Psoas muscle (tissue), 8 donors: ENCODE results near the gene RASSF6. TPM values are rescaled to one million over a fixed set of nuclear protein-coding genes. Genes with fewer than 3 reads are reported as not detected.

Experiments used
- ATAC-seq, 4 donors: fragments of 200-7000 bp; cut with Tn5 transposase; one replicate each; pipeline ENCODE4 v1.9.1; 2020; ENCODE audit warnings: moderate library complexity in 3 of 4, mild to moderate bottlenecking in 2 of 4
- DNase-seq, 2 donors: peaks; one replicate each; pipeline ENCODE4 v3.0.0-alpha.2; 2020
- H3K27ac ChIP-seq: fragments of 200-600 bp; one replicate; pipeline ENCODE4 v1.8.0; 2022
- H3K27me3 ChIP-seq, 3 donors: fragments of 200-600 bp in 1 of 3; one replicate each; pipeline versions ENCODE4 v1.6.1 to v1.8.0; 2013 to 2022; ENCODE audit warnings: low read length in 2 of 3, mild to moderate bottlenecking in 2 of 3, moderate library complexity in 1 of 3; ENCODE audit not compliant: insufficient read depth in 3 of 3
- H3K36me3 ChIP-seq, 2 donors: fragments of 200-600 bp in 1 of 2; one replicate each; pipeline versions ENCODE4 v1.6.1 to v1.8.0; 2013 to 2022; ENCODE audit warnings: low read depth in 1 of 2, mild to moderate bottlenecking in 1 of 2, moderate library complexity in 1 of 2; ENCODE audit not compliant: insufficient read depth in 1 of 2
- H3K4me1 ChIP-seq: fragments of 200-600 bp; one replicate; pipeline ENCODE4 v1.8.0; 2022
- H3K4me3 ChIP-seq: fragments of 200-600 bp; one replicate; pipeline ENCODE4 v1.8.0; 2022; ENCODE audit warnings: mild to moderate bottlenecking
- H3K9me3 ChIP-seq: fragments of 200-600 bp; one replicate; pipeline ENCODE4 v1.8.0; 2022
- WGBS, 3 donors: extraction: QIAGEN DNeasy Blood & Tissue Kit; methylation state at CpG; one replicate each; pipeline versions ENCODE4 v1.1.6 to v1.1.7; 2013; 5-methylcytosine and 5-hydroxymethylcytosine counted together
- intact Hi-C, 2 donors: fragments of 100-400 bp; cut with DNase I; formaldehyde crosslinking; loops; one replicate each; pipeline versions ENCODE4 v1.11.0 to v1.14.2; 2022
- polyA plus RNA-seq, 3 donors: library from polyadenylated mRNA; stranded (reverse); fragments of 200-250 nt; gene quantifications; one replicate each; pipeline ENCODE4 v1.2.3, GENCODE V29; 2013
- total RNA-seq, 4 donors: library from RNA; stranded (reverse); fragmentation: NEBNext Ultra II Directional in 2 of 4; extraction: Animal tissue kit (Norgen Biotek cat#: 25700) in 2 of 4; gene quantifications; one replicate each; pipeline versions ENCODE4 v1.2.1 to v1.2.4, GENCODE V29; 2021 to 2023
- TF ChIP-seq, protein P1 (sequence below): fragments of 200-600 bp; IDR thresholded peaks from one replicate; pipeline ENCODE4 v1.8.0; 2022; ENCODE audit warnings: antibody characterized with exemption
- donor health status: healthy with polysubstance abuse.
- donor health status: DM: no; HTN: no; CAD: no; lungs with moderate emphysema.
- donor health status: Bipolar disorder and iron deficiency.
- donor health status: healthy.
- donor health status: DM: yes; HTN: yes; CAD: no.
- donor health status: DM: no; HTN: no; CAD: no.
- donor health status: DM: no; HTN: no; CAD: no.
- donor health status: DM: yes; HTN: yes; CAD: no.

The RASSF6 gene
- total and polyA plus RNA-seq, 7 donors: 0.01 TPM; not detected in 6

- Histone ChIP-seq H3K27ac (no peak overlapping the region), H3K4me1 (no peaks in the 10 kb centered on the region), H3K9me3 (no peaks in the 10 kb centered on the region), H3K4me3 (no peak overlapping the region), H3K27me3 (peaks cover 0 to 3% (median 0%) of the 10 kb centered on the region in 3 donors), H3K36me3 (no peaks in the 10 kb centered on the region)
- WGBS, 3 donors: 71 to 90% (median 81%) methylated on average over 2 of the region's 2 CpGs
- ATAC-seq (no peak), DNase-seq (no peak)
- intact Hi-C loops: no loop called here
- TF ChIP-seq, protein P1, sequence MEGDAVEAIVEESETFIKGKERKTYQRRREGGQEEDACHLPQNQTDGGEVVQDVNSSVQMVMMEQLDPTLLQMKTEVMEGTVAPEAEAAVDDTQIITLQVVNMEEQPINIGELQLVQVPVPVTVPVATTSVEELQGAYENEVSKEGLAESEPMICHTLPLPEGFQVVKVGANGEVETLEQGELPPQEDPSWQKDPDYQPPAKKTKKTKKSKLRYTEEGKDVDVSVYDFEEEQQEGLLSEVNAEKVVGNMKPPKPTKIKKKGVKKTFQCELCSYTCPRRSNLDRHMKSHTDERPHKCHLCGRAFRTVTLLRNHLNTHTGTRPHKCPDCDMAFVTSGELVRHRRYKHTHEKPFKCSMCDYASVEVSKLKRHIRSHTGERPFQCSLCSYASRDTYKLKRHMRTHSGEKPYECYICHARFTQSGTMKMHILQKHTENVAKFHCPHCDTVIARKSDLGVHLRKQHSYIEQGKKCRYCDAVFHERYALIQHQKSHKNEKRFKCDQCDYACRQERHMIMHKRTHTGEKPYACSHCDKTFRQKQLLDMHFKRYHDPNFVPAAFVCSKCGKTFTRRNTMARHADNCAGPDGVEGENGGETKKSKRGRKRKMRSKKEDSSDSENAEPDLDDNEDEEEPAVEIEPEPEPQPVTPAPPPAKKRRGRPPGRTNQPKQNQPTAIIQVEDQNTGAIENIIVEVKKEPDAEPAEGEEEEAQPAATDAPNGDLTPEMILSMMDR: no peak
Measured at GRCh38 chr4:73613130-73613529, 7.1 kb downstream of the RASSF6 start.

DNA sequence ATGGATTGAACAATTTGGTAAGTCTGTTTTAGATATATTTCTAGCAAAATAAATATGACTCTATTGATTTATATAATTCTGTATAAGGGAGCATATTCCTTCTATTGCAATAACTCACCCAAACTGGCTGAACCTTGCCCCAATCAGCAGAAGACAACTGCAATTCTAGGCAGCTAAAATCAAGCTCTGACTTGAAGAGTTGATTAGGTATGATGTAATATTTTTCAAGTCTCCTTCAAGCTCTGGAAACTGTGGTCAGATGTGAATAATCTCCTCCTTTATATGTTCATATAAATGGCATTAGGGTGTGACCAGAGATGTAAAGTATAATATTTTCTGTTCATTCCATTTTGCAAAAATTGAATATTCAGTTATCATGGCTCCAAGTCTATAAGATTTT lies 8.2 kb downstream of the RASSF6 start:
- DNase-seq (no peak), ATAC-seq (no peak)
- TF ChIP-seq, protein P1: no peak
- H3K27me3 ChIP-seq: peaks cover 0 to 3% (median 0%) of the 10 kb centered on the region in 3 donors
- H3K27ac ChIP-seq: no peak overlapping the region
- H3K4me3 ChIP-seq: no peak overlapping the region
- H3K4me1 ChIP-seq: no peaks in the 10 kb centered on the region
- H3K36me3 ChIP-seq: no peaks in the 10 kb centered on the region
- no peaks in the 10 kb centered on the region for H3K9me3 ChIP-seq
- intact Hi-C loops: no loop called here

DNA sequence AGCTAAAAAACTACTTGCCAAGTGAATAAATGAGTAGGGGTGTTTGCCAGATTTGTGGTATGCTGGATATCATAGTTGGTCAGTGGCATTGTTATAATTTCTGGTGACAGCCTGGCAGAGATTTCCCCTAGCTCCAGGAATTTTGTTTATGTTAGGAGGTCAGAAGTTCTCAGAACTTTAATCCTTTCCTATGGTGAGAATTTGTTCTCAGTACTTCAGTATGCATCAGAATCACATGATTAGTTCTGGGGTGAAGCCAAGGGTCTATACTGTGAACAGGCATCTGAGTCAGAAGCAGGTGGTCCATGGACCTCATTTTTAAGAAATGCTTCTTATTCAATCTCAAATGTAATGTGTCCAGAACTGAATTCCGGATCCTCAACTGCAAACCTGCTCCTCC lies 10.5 kb downstream of the RASSF6 start:
- TF ChIP-seq, protein P1: no peak
- no peaks in the 10 kb centered on the region for H3K9me3 ChIP-seq
- H3K27ac ChIP-seq: no peak overlapping the region
- DNase-seq (no peak), ATAC-seq (no peak)
- intact Hi-C loops: no loop called here
- H3K4me3 ChIP-seq: no peak overlapping the region
- WGBS, 3 donors: 30 to 74% (median 63%) methylated on average over 1 of the region's 1 CpG
- H3K36me3 ChIP-seq: no peaks in the 10 kb centered on the region
- peaks cover 0 to 5% (median 0%) of the 10 kb centered on the region in 3 donors for H3K27me3 ChIP-seq
- H3K4me1 ChIP-seq: no peaks in the 10 kb centered on the region

DNA sequence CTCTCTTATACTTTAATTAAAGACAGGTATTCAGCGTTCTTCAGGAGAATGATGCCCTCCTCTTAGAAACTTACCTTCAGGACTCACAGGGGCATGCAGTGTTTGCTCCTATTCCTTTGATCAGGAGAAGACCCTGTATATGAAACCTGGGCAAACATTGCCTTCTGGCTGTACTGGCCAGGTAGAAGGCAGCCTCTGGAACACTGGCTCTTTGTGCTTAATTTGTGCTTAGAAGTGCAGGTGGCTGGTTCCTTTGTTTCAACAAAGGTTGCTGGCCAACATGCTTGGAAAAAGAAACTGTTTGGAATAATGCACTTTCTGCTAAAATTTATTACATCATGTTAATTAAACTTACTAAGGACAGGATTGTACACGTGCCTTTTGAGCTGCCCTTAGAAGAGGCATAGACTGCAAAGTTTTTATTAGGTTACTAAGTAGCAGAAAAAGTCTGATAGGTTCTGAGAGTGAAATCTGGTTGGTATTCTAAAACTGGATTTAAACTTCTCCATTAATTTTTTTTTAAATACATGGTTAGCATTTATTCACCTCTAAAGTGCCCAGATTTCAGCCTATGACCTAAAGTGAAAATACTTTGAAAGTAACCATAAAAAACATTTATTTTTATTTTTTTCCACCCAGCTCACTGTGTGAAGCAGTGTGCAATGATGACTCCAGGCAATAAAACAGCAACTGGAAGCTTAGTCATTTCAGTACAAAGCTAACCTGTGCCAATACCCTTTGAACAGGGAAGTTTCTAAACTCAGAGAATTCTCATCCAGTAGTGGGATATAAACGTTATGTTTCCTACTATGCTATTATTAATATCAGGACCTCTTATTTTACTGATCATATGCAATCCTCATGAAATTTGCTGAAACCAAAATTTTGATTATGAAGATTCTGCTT lies 11.3 kb downstream of the RASSF6 start:
- H3K27me3 ChIP-seq: peaks cover 0 to 4% (median 0%) of the 10 kb centered on the region in 3 donors
- TF ChIP-seq, protein P1: no peak
- WGBS, 3 donors: 47 to 68% (median 59%) methylated on average over 3 of the region's 3 CpGs
- H3K36me3 ChIP-seq: no peaks in the 10 kb centered on the region
- no peaks in the 10 kb centered on the region for H3K9me3 ChIP-seq
- ATAC-seq: no peak
- H3K4me3 ChIP-seq: no peak overlapping the region
- intact Hi-C loops: no loop called here
- no peak overlapping the region for H3K27ac ChIP-seq
- no peak for DNase-seq
- no peaks in the 10 kb centered on the region for H3K4me1 ChIP-seq
